GM21367 (cell line): ENCODE data around the gene ATP5ME.

Experiments
- ATAC-seq: cut with Tn5 transposase; IDR thresholded peaks from one replicate; pipeline ENCODE4 v1.9.1; 2021; ENCODE audit not compliant: unreplicated experiment

The ATP5ME gene

GRCh38 chr4:623914-624566, 50.0 kb downstream of the ATP5ME start:
- no peak for ATAC-seq

GRCh38 chr4:622996-623913, 50.8 kb downstream of the ATP5ME start:
- ATAC-seq: no peak
